Kidney epithelial cell (primary cell): ENCODE measurements around the gene GUCY2F. TPM values are rescaled to one million over a fixed set of nuclear protein-coding genes. Genes with fewer than 3 reads are reported as not detected.
A peak's percentile ranks its signal among the peaks of the same experiment; 100 is the strongest.

Experiments
- DNase-seq: peaks from one replicate; pipeline ENCODE4 v3.0.0-alpha.2; 2010; ENCODE audit warnings: low read depth
- H3K27me3 ChIP-seq: 2 replicates; pipeline ENCODE4 v1.6.0; 2011; ENCODE audit warnings: low read length; ENCODE audit not compliant: control insufficient read depth, insufficient read depth
- H3K36me3 ChIP-seq: 2 replicates; pipeline ENCODE4 v1.5.1; 2011; ENCODE audit warnings: low read length; ENCODE audit not compliant: control insufficient read depth, insufficient read depth
- H3K4me3 ChIP-seq: 2 replicates; pipeline ENCODE4 v1.5.1; 2011; ENCODE audit warnings: low read depth, mild to moderate bottlenecking, control low read depth, low read length
- total RNA-seq: library from RNA; depleted of rRNA; stranded (reverse); fragments of >200 nt; gene quantifications from 2 replicates; pipeline ENCODE4 v1.2.3, GENCODE V29; 2015
- TF ChIP-seq, protein P1 (sequence below): IDR thresholded peaks from 2 replicates; pipeline ENCODE4 v1.5.1; 2011; ENCODE audit warnings: mild to moderate bottlenecking, moderate library complexity, low read length, control low read depth, inconsistent platforms; ENCODE audit not compliant: insufficient read depth, poor library complexity, severe bottlenecking

Gene GUCY2F
- total RNA-seq, 1 donor from 2014 or later, result not detected

DNA sequence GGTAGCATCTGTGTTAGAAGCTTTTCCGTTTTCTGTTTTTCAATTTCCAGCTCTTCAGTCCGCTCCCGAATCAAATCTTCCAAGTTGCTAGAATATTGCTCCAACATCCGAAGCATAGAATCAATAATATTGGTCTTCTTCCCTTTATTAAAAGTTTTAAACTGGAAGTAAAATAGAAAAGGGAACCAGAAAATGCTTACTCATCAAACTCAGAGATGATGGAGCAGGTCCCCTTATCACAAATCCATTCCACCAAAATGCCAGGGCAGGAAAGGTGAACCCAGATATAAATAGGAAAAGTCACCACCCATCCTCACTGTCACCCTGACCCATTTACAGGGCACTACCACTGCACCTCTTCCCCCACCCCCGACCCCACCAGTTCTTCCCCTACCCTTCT lies 89.0 kb downstream of the GUCY2F start:
- no peak for DNase-seq
- H3K36me3 ChIP-seq, result no peaks in the 10 kb centered on the region
- H3K27me3 ChIP-seq, result no peaks in the 10 kb centered on the region
- TF ChIP-seq, protein P1, sequence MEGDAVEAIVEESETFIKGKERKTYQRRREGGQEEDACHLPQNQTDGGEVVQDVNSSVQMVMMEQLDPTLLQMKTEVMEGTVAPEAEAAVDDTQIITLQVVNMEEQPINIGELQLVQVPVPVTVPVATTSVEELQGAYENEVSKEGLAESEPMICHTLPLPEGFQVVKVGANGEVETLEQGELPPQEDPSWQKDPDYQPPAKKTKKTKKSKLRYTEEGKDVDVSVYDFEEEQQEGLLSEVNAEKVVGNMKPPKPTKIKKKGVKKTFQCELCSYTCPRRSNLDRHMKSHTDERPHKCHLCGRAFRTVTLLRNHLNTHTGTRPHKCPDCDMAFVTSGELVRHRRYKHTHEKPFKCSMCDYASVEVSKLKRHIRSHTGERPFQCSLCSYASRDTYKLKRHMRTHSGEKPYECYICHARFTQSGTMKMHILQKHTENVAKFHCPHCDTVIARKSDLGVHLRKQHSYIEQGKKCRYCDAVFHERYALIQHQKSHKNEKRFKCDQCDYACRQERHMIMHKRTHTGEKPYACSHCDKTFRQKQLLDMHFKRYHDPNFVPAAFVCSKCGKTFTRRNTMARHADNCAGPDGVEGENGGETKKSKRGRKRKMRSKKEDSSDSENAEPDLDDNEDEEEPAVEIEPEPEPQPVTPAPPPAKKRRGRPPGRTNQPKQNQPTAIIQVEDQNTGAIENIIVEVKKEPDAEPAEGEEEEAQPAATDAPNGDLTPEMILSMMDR, result no peak
- H3K4me3 ChIP-seq, result no peak overlapping the region

DNA sequence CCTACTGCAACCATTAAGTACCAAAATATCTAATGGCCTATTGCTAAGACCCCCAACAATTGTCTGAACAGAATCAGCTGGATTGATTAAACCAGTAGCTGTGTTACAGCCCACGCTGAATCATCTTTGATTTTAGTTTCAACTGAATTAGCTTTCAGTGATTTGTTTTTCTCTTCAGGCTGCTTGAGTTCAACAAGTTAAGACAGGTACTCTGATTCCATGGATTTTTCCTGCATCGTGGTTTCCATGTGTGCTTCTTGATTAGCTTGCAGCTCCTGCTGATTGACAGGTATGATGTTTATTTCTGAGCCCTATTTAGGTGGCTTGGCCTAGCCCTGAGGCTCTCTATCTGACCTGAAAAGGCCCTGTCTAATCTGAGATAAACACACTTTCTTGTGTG lies 91.3 kb downstream of the GUCY2F start:
- TF ChIP-seq, protein P1, result no peak
- no peak for DNase-seq
- no peaks in the 10 kb centered on the region for H3K36me3 ChIP-seq

DNA sequence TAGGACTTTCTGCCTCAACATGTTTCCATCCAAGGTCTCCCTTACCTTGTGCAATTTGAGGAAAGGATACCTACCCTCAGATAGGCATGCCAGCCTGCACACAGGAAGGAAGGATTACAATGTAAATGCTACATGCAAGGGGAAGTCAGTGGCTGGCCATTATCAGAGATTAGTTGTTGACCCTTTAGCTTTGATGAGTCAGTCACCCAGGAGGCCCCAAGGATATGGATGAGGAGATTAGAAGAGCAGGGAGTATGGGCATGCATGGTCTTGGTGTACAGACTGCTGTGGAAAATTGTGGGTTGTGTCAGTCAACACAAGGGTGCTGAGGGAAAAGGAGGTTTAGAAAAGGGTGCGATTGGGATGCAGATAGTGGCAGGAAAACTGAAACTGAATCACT lies 92.0 kb downstream of the GUCY2F start:
- Histone ChIP-seq H3K27me3 (no peaks in the 10 kb centered on the region), H3K4me3 (no peak overlapping the region), H3K36me3 (no peaks in the 10 kb centered on the region)
- TF ChIP-seq, protein P1, result no peak
- no peak for DNase-seq

More for the DNA sequence above, 91.3 kb downstream of the GUCY2F start:
- H3K4me3 ChIP-seq, result no peak overlapping the region
- H3K27me3 ChIP-seq, result no peaks in the 10 kb centered on the region

DNA sequence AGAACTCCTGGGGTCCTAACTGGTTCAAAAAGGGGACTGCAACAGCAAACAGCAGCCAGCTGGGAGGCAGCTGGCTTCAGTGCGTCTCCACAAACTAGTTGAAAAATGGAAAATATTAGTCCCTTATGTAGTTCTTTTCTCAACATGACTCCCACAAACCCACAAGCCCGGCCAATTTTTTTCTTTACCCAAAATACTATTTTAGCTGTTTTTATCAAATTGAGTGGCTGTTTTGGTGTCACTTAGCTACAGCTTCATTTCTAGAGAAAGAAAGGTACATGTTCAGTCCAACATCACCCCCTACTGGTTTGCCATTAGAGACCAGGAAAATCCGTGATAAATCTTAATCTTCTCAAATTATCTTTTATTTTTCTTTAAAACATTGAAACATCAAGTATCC lies 97.2 kb downstream of the GUCY2F start:
- Histone ChIP-seq H3K27me3 (peaks cover 7% of the 10 kb centered on the region), H3K4me3 (no peak overlapping the region), H3K36me3 (no peaks in the 10 kb centered on the region)
- TF ChIP-seq, protein P1, result peak; percentile 24
- DNase-seq, result no peak

DNA sequence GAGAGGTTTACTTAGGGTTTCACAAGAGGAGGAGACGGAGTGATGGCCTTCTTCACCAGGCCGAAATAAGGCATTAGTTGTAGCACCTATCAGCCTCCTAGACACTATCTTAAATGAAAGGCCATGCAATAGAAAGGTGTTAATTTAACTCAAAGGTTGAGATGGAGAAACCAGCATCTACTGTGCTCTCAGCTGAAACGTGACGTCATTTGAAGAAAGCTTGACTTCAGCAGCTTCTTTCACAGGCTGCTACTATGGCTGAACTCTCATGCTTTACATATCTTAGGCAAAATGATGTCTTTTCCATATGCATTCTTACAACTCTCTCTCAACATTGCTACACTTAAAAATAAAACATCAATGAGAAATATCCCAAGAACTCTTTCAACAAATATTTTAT lies 99.6 kb downstream of the GUCY2F start:
- H3K27me3 ChIP-seq, result peaks cover 7% of the 10 kb centered on the region
- H3K36me3 ChIP-seq, result no peaks in the 10 kb centered on the region
- H3K4me3 ChIP-seq, result no peak overlapping the region
- no peak for DNase-seq
- TF ChIP-seq, protein P1, result no peak

DNA sequence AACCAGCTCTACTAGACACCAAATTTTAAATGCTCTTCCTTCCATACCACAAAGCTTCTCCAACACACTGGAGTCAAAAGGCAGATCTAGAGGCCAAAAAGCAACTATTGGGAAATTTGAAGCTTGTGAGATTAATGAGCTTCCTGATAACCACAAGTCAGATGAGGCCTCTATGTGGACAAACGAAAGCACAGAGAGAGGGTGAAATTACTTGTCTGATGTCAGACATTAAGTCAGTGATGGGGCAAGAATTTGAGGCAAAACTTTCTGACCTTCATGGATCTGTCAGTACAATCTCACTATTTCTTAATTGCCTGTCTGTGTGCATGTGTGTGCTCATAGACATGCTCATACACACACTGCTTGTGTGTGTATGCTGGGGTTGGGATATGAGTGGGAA lies 103.6 kb downstream of the GUCY2F start:
- Histone ChIP-seq H3K4me3 (no peak overlapping the region), H3K36me3 (no peaks in the 10 kb centered on the region), H3K27me3 (peaks cover 7% of the 10 kb centered on the region)
- DNase-seq, result no peak
- TF ChIP-seq, protein P1, result no peak
